ENCODE results near the gene ITGB1BP1. TPM values are rescaled to one million over a fixed set of nuclear protein-coding genes. Genes with fewer than 3 reads are reported as not detected.
A peak's percentile ranks its signal among the peaks of the same experiment; 100 is the strongest.

Gene ITGB1BP1
- total RNA-seq, 1 experiment from 2014 or later = 72.9 TPM

- DNase-seq (ENCODE audit: low spot score) = no peak
- in situ Hi-C loops (cut with HindIII; ENCODE audit: low sequenced_read_pairs) = no loop called here
Observed at GRCh38 chr2:9430316-9431293, 7.3 kb upstream of the ITGB1BP1 start.

GRCh38 chr2:9428965-9429577 is 5.7 kb upstream of the ITGB1BP1 start:
- no peak for DNase-seq (ENCODE audit: low spot score)
- in situ Hi-C loops (cut with HindIII; ENCODE audit: low sequenced_read_pairs) = no loop called here

GRCh38 chr2:9424447-9425164 is 1.3 kb upstream of the ITGB1BP1 start:
- in situ Hi-C loops (cut with HindIII; ENCODE audit: low sequenced_read_pairs) = no loop called here
- DNase-seq (ENCODE audit: low spot score) = no peak

GRCh38 chr2:9423922-9424272 is 569 bp upstream of the ITGB1BP1 start:
- in situ Hi-C loops (cut with HindIII; ENCODE audit: low sequenced_read_pairs) = no loop called here
- DNase-seq (ENCODE audit: low spot score) = peak; percentile 51

GRCh38 chr2:9422321-9423099 is 818 bp downstream of the ITGB1BP1 start:
- in situ Hi-C loops (cut with HindIII; ENCODE audit: low sequenced_read_pairs) = no loop called here
- DNase-seq (ENCODE audit: low spot score) = peak; percentile 72

- in situ Hi-C loops (cut with HindIII; ENCODE audit: low sequenced_read_pairs) = no loop called here
- DNase-seq (ENCODE audit: low spot score) = no peak
Observed at GRCh38 chr2:9420495-9420894, 2.8 kb downstream of the ITGB1BP1 start.

GRCh38 chr2:9419541-9419940 is 3.8 kb downstream of the ITGB1BP1 start:
- in situ Hi-C loops (cut with HindIII; ENCODE audit: low sequenced_read_pairs) = no loop called here
- no peak for DNase-seq (ENCODE audit: low spot score)

- in situ Hi-C loops (cut with HindIII; ENCODE audit: low sequenced_read_pairs) = no loop called here
- no peak for DNase-seq (ENCODE audit: low spot score)
Observed at GRCh38 chr2:9418746-9419145, 4.6 kb downstream of the ITGB1BP1 start.

GRCh38 chr2:9417725-9418124 is 5.6 kb downstream of the ITGB1BP1 start:
- no peak for DNase-seq (ENCODE audit: low spot score)
- in situ Hi-C loops (cut with HindIII; ENCODE audit: low sequenced_read_pairs) = no loop called here

- in situ Hi-C loops (cut with HindIII; ENCODE audit: low sequenced_read_pairs) = no loop called here
Observed at GRCh38 chr2:9416962-9417316, 6.4 kb downstream of the ITGB1BP1 start.

GRCh38 chr2:9416267-9416961 is 6.9 kb downstream of the ITGB1BP1 start:
- DNase-seq (ENCODE audit: low spot score) = no peak
- in situ Hi-C loops (cut with HindIII; ENCODE audit: low sequenced_read_pairs) = no loop called here

More at GRCh38 chr2:9416962-9417316, 6.4 kb downstream of the ITGB1BP1 start:
- no peak for DNase-seq (ENCODE audit: low spot score)

GRCh38 chr2:9415516-9416169 is 7.7 kb downstream of the ITGB1BP1 start:
- in situ Hi-C loops (cut with HindIII; ENCODE audit: low sequenced_read_pairs) = no loop called here
- no peak for DNase-seq (ENCODE audit: low spot score)

GRCh38 chr2:9412781-9413180 is 10.5 kb downstream of the ITGB1BP1 start:
- in situ Hi-C loops (cut with HindIII; ENCODE audit: low sequenced_read_pairs) = no loop called here
- no peak for DNase-seq (ENCODE audit: low spot score)

GRCh38 chr2:9410108-9410507 is 13.2 kb downstream of the ITGB1BP1 start:
- in situ Hi-C loops (cut with HindIII; ENCODE audit: low sequenced_read_pairs) = no loop called here
- no peak for DNase-seq (ENCODE audit: low spot score)

- in situ Hi-C loops (cut with HindIII; ENCODE audit: low sequenced_read_pairs) = no loop called here
Observed at GRCh38 chr2:9408641-9409151, 14.6 kb downstream of the ITGB1BP1 start.

GRCh38 chr2:9407363-9407811 is 15.9 kb downstream of the ITGB1BP1 start:
- in situ Hi-C loops (cut with HindIII; ENCODE audit: low sequenced_read_pairs) = no loop called here
- DNase-seq (ENCODE audit: low spot score) = no peak

More at GRCh38 chr2:9408641-9409151, 14.6 kb downstream of the ITGB1BP1 start:
- DNase-seq (ENCODE audit: low spot score) = peak; percentile 84

GRCh38 chr2:9406529-9407362 is 16.6 kb downstream of the ITGB1BP1 start:
- no peak for DNase-seq (ENCODE audit: low spot score)
- in situ Hi-C loops (cut with HindIII; ENCODE audit: low sequenced_read_pairs) = no loop called here

Data from G401 (cell line).